NK-92 treated with Interleukin-12 subunit alpha and Interleukin-12 subunit beta, amount 100 ng/mL, for 24 hours (cell line): ENCODE results near the gene SORCS1.

Experiments
- DNase-seq: peaks from one replicate; lab custom pipeline; 2025; lab: John Stamatoyannopoulos, UW

Gene SORCS1

GRCh38 chr10:106577756-106578155, 586.8 kb downstream of the SORCS1 start:
- no peak for DNase-seq

- DNase-seq, result no peak
These were observed 587.2 kb downstream of the SORCS1 start for GRCh38 chr10:106577266-106577665.

- no peak for DNase-seq
These were observed 588.0 kb downstream of the SORCS1 start for GRCh38 chr10:106576534-106576933.

GRCh38 chr10:106573106-106573505, 591.4 kb downstream of the SORCS1 start:
- no peak for DNase-seq

GRCh38 chr10:106571192-106571946, 593.1 kb downstream of the SORCS1 start:
- DNase-seq, result no peak

GRCh38 chr10:106570268-106570667, 594.2 kb downstream of the SORCS1 start:
- no peak for DNase-seq

GRCh38 chr10:106567629-106568028, 596.9 kb downstream of the SORCS1 start:
- no peak for DNase-seq

GRCh38 chr10:106566873-106567272, 597.6 kb downstream of the SORCS1 start:
- DNase-seq, result no peak

- DNase-seq, result no peak
These were observed 599.0 kb downstream of the SORCS1 start for GRCh38 chr10:106565546-106565945.

- DNase-seq, result no peak
These were observed 601.1 kb downstream of the SORCS1 start for GRCh38 chr10:106563384-106563783.

GRCh38 chr10:106560925-106561640, 603.4 kb downstream of the SORCS1 start:
- no peak for DNase-seq

- DNase-seq, result no peak
These were observed 605.1 kb downstream of the SORCS1 start for GRCh38 chr10:106559442-106559841.

- DNase-seq, result no peak
These were observed 606.4 kb downstream of the SORCS1 start for GRCh38 chr10:106557951-106558733.

GRCh38 chr10:106557053-106557452, 607.5 kb downstream of the SORCS1 start:
- DNase-seq, result no peak

GRCh38 chr10:106555599-106555998, 608.9 kb downstream of the SORCS1 start:
- no peak for DNase-seq

GRCh38 chr10:106551501-106552062, 612.9 kb downstream of the SORCS1 start:
- no peak for DNase-seq

GRCh38 chr10:106548832-106549231, 615.7 kb downstream of the SORCS1 start:
- DNase-seq, result no peak

- DNase-seq, result no peak
These were observed 617.4 kb downstream of the SORCS1 start for GRCh38 chr10:106547047-106547635.

GRCh38 chr10:106542461-106542860, 622.0 kb downstream of the SORCS1 start:
- DNase-seq, result no peak

GRCh38 chr10:106540645-106541044, 623.9 kb downstream of the SORCS1 start:
- DNase-seq, result no peak

- DNase-seq, result no peak
These were observed 626.6 kb downstream of the SORCS1 start for GRCh38 chr10:106537866-106538265.
